GM19025 (cell line): ENCODE measurements around the gene FMNL1.
"Not testable (repeated sequence)": the region's sequence is repeated elsewhere in the genome, so short reads cannot be mapped to it uniquely, and the experiment has no call there.

ENCODE experiments used
- ATAC-seq: cut with Tn5 transposase; IDR thresholded peaks from one replicate; pipeline ENCODE4 v1.9.1; 2021; ENCODE audit warnings: mild to moderate bottlenecking, low read depth, moderate library complexity; ENCODE audit not compliant: unreplicated experiment

The FMNL1 gene

DNA sequence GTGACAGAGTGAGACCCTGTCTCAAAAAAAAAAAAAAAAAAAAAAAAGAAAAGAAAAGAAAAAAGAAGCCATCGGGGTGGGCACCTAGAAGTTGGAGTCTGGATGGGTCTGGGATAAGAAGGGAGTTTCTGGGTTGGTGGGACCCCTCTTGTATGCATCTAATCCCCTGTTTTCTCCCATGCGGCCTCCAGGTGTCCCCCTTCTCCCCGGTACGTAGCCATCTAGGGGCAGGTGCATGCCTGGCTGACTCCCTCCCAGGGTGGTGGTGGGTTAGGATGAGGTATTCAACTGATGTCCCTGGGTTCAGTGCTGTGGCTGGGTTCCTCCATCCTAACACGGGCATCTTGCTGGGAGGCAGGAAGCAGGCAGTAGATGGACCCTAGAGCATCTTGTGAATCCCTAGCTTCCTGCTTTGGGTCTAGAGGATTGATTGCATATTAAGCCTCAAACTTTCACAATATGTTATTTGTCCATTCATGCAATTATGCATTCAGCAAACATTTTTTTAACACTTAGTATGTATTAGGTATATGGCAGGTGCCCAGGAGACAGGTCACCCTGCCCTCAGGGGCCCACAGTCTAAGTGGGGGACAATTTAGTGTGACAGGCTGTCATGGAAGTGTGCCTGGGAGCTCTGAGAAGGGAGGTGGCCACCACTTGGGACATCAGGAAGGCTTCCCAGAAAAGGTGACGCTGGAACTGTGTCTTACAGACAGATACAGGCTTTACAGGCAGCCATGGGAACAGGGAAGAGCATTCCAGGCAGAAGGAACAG lies 13.1 kb downstream of the FMNL1 start:
- no peak for ATAC-seq

DNA sequence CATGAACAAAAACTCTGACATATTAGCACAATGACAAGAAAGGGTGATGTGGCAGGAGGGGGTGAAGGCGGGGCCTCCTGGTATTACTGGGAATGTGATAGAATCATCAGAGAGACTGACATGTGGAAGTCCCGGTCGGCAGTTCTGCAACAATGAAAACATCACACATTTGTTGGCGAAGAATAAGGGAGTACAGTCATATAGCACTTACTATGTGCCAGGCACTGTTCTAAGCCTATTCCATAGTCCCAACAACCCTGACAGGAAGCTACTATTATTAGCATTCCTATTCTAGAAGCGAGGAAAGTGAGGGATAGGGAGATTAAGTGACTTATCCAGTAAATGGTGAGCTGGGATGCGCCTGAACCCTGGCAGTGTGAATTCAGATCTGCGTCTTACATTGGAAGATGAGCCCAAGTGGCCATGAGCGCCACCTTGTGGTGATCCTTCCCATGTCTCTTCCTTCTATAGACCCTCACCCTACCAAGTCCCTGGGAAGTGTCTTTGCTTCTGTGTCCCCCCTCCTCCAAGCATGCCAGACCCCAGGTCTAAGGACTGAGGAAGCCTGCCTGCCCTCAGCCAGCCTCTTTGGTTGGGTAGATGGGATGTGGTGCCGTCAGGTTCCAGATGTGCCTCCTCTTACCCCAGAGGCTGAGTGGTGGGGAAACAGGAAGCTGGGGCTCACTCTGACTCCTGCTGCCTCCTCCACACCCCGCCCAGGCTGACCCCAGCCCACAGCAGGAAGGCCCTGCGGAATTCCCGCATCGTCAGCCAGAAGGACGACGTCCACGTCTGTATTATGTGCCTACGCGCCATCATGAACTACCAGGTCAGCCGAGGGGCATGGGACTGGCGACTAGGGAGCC lies 14.0 kb downstream of the FMNL1 start:
- no peak for ATAC-seq

DNA sequence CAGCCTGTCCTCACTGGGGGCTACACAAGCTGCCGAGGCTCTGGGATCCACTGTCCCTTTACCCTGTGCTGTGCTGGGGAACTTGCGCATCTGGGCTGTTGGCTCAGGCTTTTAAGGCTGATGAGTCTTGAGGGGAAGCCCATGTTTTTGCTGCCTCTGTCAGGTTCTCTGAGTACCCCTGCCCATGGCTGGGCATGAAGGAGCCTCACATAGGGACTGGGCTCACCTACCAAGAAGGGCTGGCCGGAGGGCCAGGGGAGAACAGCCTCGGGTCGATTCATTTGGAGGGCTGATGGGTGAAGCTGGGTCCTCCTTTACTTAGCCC lies 14.6 kb downstream of the FMNL1 start:
- no peak for ATAC-seq

DNA sequence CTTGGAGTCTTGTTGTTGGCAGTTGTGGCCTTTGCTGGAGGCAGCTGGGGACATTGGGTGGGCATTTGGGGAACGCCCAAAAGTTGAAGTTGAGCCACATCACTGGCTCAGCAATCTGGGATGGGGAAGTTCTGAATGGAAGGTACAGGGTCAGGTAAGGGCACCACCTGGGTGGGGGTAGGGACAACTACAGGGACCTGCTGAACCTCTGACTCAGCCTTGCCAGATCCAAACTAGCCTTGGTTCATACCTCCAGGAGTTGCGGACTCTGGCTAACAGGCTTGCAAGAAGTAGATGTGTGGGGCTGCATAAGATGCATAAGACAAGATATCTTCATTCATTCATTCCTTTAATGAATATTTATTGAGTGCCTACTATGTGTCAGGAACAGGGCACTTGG lies 16.0 kb downstream of the FMNL1 start:
- no peak for ATAC-seq

DNA sequence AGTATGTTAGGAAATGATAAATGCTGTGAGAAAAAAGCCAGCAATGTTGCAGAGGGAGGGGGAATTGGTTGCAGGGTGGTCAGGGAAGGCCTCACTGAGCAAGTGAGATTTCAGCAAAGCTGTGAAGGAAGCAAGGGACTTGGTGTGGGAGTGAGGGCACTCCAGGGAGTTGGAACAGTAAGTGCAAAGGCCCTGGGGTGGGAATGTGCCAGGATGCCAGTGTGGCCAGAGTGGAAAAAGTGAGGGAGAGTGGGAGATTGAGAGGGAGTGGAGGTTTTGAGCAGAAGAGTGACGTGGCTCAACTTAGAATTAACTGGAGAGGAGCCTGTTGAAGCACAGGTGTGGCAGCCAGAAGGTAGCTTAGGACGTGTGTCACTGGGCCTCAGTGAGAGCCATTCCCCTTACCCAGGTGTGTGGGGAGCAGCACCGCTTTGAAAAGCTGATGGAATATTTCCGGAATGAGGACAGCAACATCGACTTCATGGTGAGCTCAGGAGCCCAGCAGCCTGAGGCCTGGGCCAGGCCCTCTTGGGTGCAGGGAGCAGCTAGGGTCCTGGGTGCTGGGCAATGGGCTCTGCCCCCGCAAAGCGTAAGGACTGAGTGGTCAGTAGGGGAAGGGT lies 16.6 kb downstream of the FMNL1 start:
- no peak for ATAC-seq

DNA sequence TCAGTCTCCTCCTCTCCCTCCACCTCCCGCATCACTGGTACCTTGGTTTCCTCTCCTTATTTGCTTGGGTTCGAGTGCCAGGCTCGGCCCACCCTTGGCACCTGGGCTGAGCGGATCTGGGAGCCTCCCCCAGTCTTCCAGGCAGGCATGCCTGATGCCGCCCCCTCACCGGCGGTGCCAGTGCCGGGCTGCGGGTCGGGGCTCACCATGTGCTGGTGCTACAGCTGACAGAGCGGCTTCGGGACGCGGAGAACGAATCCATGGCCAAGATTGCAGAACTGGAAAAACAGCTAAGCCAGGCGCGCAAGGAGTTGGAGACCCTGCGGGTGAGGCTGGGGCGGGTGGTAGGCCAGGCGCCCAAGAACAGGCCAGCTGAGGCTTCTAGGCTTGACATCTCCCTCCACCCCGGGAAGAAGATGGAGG lies 19.2 kb downstream of the FMNL1 start:
- ATAC-seq = no peak

DNA sequence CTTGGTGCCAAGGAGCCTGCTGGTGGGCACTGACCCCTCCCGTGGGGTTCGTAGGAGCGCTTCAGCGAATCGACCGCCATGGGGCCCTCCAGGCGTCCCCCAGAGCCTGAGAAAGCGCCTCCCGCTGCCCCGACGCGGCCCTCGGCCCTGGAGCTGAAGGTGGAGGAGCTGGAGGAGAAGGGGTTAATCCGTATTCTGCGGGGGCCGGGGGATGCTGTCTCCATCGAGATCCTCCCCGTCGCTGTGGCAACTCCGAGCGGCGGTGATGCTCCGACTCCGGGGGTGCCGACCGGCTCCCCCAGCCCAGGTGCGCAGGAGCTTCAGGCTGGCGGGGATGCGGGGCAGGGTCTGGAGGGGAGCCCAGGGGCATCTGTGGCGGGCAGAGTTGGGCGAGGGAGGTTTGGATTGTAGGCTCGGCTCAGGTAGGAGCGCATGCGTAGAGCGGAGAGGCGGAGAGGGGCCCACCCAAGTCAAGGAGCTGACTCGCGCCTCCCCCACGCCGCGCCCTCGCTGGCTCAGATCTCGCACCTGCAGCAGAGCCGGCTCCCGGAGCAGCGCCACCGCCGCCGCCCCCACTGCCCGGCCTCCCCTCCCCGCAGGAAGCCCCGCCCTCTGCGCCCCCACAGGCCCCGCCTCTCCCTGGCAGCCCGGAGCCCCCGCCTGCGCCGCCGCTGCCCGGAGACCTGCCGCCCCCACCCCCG lies 19.8 kb downstream of the FMNL1 start:
- no peak for ATAC-seq

DNA sequence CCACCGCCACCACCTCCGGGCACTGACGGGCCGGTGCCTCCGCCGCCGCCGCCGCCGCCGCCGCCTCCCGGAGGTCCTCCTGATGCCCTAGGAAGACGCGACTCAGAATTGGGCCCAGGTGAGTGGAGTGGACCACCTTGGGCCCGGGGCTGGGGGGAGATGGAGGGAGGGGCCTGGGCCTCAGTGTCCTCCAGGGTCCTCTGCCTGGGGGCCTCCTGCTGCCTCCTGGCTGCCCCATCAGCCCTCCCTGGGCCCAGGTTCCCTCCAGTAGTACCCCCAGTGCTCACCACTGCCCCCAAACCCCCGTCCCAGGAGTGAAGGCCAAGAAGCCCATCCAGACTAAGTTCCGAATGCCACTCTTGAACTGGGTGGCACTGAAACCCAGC lies 20.3 kb downstream of the FMNL1 start:
- no peak for ATAC-seq

DNA sequence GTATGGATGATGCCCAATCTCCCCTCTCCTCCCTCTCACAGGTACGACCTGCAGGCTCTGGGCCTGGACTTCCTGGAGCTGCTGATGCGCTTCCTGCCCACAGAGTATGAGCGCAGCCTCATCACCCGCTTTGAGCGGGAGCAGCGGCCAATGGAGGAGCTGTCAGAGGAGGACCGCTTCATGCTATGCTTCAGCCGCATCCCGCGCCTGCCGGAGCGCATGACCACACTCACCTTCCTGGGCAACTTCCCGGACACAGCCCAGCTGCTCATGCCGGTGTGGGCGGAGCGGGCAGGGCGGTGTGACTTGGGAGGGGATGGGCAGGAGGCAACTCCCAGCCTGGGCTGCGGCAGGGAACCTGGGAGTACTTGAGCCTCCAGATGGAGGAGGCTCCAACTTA lies 22.1 kb downstream of the FMNL1 start:
- ATAC-seq = no peak

DNA sequence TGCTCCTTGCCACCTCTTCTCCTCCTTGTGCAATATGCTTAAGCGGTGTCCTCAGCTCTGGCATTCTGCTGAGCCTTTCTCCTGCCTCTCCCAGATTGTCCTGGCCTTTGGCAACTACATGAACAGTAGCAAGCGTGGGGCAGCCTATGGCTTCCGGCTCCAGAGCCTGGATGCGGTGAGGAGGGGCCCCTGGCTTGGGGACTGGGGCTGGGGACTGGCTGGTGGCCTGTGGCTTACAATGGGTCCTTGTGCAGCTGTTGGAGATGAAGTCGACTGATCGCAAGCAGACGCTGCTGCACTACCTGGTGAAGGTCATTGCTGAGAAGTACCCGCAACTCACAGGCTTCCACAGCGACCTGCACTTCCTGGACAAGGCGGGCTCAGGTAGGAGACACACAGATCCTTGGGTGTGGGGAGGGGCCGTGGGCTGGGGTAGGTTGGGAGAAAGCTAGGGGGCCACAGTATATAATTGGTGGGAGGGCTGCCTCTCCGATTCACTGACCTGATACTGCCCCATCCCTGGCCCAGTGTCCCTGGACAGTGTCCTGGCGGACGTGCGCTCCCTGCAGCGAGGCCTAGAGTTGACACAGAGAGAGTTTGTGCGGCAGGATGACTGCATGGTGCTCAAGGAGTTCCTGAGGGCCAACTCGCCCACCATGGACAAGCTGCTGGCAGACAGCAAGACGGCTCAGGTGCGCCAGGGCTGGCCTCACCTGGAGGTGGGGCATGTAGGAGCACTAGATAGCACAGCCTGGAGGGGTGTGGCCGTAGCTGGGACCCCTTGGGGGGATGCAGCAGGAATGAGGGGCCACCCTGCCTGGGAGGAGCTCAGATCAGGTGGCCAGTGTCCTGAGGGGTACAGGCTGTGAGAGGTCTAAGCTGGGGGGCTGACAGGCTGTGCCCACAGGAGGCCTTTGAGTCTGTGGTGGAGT lies 23.3 kb downstream of the FMNL1 start:
- ATAC-seq = no peak

DNA sequence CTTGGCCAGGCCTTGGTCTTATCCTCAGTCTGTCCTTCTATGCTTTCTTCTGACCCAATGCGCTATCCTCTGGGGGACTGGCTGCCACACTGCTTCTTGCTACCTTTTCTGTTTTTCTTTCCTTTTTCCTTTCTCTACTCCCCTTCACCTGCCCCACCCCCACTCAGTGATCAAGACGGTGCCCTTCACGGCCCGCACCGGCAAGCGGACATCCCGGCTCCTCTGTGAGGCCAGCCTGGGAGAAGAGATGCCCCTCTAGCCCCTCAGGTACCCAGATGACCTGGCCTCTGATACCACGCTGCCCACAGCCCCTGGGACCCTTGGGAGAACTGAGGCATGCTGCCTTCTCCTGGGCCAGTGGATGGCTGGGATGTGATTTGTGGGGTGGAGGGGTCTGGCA lies 24.7 kb downstream of the FMNL1 start:
- ATAC-seq = no peak

DNA sequence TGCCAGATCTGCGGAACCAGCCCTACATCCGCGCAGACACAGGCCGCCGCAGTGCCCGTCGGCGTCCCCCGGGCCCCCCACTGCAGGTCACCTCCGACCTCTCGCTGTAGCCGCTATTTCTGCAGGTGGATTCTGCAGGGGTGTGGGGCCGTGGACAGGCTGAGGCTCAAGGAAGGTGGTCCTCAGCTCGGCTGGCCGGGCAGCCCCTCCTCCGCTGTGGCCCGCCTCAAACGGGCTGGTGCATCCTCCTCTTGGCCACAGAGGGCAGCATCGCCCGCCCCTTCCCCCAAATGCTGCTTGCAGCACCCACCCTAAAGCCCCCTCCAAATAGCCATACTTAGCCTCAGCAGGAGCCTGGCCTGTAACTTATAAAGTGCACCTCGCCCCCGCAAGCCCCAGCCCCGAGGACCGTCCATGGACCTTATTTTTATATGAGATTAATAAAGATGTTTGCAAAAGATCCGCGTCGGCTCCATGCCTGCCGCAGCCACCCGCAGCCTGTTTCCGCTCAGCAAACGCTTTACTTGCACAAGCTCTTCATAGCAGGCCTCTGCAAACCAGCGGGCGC lies 25.3 kb downstream of the FMNL1 start:
- no peak for ATAC-seq

DNA sequence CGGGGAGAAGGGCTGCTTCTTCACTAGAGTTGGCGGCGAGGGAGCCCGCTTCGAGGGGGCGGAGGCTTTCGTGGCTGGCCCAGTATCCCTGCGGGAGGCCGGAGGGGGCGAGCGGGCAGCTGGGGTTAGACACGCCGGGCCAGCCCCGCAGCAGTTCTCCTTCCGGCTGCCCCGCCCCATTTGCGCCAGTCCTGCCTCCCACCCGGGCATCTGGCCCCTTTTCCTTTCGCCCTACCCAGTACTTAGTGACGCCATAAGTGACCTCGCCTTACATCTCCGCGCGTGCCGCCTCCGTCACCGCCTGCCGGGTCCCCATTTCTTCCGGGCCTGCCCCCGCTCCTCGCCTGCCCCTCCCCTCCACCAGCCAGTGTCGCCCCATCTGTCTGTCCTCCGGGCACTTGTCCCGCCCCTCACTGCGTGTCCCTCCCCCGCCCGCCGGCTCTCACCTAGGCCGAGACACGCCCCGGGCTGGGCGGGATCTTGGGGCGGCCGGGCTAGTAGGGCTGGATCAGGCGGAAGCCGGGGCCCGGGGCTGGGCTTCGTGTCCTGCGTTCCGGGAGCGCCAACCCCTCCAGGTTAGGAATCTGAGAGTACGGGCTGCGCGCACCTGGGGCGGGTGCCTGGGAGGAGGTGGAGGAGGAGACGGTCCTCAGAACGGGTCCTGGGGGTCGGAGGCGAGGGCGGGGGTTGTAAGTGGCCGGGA lies 25.9 kb downstream of the FMNL1 start:
- ATAC-seq = peak; percentile 76

DNA sequence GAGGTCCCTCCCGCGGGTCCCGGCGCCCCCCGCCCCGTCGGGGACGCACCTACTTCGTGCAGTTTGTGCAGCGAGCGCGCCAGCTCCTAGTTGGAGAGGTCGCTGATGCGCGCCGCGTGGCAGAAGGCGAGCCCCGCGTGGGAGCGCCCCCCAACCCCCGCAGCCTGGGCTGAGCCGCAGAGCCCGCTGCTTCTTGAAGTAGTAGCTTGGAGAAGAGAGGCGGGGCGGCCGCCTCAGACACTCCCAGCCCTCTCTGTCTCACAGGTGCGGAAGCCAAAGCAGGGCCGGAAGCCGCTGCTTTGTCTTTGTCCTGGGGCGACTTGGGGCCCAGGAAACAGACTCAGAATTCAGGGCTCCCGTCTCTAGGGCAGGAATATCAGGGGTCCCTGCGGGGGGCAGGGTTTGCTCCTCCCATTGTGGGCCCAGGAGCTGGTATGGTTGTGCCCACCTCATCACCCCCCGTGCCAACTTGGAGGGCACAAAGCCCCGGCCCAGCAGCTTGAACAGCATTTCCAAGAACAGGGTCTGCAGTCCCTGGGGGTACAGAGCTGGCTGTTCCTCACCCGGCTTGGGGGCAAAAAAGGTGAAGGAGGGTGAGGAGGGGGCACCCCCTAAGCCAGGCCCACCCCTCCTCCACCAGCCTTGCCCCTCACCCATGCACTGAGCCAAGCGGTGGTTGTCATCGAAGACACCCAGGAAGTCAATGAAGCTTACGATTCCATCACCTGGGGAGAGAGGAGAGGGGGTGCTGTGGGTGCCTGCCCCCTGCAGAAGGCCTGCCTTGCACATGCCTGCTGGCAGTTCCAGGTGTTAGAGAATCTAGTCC lies 26.7 kb downstream of the FMNL1 start:
- ATAC-seq = peak; percentile 40

DNA sequence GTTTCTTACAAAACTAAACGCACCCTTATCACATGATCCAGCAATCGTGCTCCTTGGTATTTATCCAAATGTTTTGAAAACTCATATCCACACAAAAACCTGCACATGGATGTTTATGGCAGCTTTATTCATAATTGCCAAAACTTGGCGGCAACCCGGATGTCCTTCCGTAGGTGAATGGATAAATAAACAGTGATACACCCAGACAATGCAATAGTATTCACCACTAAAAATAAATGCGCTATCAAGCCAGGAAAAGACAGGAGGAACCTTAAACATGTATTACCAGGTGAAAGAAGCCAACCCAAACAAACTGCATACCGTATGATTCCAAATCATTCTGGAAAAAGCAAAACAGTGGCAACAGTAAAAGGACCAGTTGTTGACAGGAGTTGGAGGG lies 30.2 kb downstream of the FMNL1 start:
- no peak for ATAC-seq

DNA sequence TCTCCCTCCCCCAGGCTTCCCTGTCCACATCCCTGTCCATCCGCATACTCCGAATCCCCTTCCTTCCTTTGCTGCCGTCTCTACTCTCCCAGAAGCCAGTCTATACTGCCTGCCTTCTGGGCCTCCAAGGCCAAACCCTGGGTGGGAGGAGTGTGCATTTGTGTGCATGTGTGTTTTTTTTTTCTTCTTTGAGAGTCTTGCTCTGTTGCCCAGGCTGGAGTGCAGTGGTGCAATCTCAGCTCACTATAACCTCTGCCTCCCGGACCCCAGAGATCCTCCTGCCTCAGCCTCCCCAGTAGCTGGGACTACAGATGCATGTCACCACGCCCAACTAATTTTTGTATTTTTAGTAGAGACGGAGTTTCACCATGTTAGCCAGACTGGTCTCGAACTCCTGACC lies 31.6 kb downstream of the FMNL1 start:
- ATAC-seq = not testable (repeated sequence)

DNA sequence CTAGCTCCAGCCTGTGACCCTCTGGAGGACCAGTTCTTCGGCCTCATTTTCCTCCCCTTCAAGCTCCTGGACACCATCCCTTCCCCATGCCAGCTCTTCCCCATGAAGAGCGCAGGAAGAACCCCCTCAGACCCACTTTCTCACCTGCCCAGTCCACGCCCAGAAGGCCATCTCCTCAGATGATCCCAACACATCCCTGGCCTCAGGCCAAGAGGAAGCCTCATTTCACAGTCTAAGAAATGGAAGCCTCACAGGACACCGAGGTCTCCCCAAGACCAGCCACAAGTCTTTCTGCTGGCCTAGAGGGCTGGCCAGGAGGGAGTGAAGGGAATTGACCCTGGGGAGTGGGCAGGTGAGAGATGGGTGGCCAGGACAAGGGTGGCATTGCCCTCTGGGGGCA lies 32.2 kb downstream of the FMNL1 start:
- ATAC-seq = no peak

DNA sequence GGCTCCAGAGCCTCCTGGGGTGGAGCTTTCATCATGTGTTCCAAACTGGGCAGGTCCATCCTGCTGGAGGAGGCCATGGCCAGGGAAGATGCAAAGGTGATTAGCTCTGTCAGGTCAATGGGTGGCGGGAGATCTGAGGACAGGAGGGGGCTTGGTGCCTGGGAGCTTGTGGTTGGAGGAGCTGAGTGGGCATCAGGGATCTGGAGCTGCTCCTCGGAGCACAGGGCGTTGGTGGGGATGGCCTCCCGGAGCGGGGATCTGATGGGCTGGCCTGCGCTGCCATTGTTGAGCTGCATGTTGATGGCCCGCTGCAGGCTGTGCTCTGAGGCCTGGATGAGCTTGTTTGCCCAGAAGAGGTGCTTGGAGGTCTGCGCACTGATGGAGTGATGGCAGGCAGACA lies 33.7 kb downstream of the FMNL1 start:
- ATAC-seq = no peak
